ENCODE results near the gene ACTR3C.

Gene ACTR3C

DNA sequence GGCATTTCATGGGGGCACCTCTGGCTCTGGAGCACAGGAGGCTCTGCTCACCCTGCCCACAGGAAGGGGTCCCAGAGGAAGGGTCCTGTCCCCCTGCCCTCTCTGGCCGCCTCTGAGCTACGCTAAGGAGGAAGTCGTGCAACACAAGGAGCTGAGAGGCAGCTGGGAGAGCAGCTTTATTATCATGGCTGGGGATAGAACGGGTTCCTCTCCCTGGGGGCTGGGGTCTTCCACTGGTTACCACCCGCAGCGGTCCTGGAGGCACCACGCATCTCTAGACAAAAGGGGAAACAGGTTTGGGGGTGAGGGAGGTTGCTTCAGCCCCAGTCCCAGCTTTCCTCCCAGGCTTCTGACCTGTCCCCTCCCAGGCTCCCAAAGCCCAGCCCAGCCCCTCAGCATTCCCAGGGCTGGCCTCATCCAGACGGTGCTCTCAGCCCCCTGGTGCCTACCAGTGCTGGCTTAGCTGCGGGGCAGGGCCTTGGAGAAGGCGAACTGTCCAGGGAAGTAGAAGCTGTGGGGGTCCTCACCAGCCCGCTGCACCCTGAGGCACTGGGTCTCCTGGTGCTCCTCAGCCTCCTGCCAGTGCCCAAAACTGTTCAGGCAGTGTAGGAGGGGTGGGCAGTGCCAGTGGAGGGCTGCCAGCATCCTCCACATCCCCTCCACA lies 15.0 kb upstream of the ACTR3C start:
- no peaks in the 10 kb centered on the region for H3K9me2 ChIP-seq (replicated peaks; ENCODE audit: insufficient read depth, low read length)
- H3K27ac ChIP-seq (ENCODE audit: low read depth, low read length): no peak overlapping the region
- no peaks in the 10 kb centered on the region for H3K36me3 ChIP-seq (ENCODE audit: low read length)

GRCh38 chr7:150337659-150338081 lies 14.3 kb upstream of the ACTR3C start:
- Histone ChIP-seq H3K36me3 (ENCODE audit: low read length) (no peaks in the 10 kb centered on the region), H3K79me2 (ENCODE audit: insufficient read depth, low read length) (no peaks in the 10 kb centered on the region), H3K9ac (ENCODE audit: low read length) (no peak overlapping the region), H3F3A (ENCODE audit: insufficient read depth) (no peaks in the 10 kb centered on the region), H3K9me2 (replicated peaks; ENCODE audit: insufficient read depth, low read length) (no peaks in the 10 kb centered on the region), H3K27ac (ENCODE audit: low read depth, low read length) (no peak overlapping the region), H3K9me3 (ENCODE audit: insufficient read depth, low read length) (no peaks in the 10 kb centered on the region), H2AFZ (ENCODE audit: low read depth, low read length, severe bottlenecking) (no peak overlapping the region), H3K4me3 (ENCODE audit: insufficient read depth, low read length, poor library complexity, severe bottlenecking) (no peak overlapping the region), H3K27me3 (ENCODE audit: low read length) (no peaks in the 10 kb centered on the region), H4K20me1 (ENCODE audit: low read depth, low read length) (no peaks in the 10 kb centered on the region), H3K4me2 (ENCODE audit: low read depth, low read length, poor library complexity, severe bottlenecking) (no peak overlapping the region)
- TF ChIP-seq CTCF (IDR thresholded peaks at IDR 0.05; ENCODE audit: insufficient read depth, low read length, poor library complexity, severe bottlenecking): no peak
- TF ChIP-seq EZH2phosphoT487 (conservative IDR thresholded peaks at IDR 0.05; ENCODE audit: low read length): no peak

More for the DNA sequence above, 15.0 kb upstream of the ACTR3C start:
- Histone ChIP-seq H3K79me2 (ENCODE audit: insufficient read depth, low read length) (no peaks in the 10 kb centered on the region), H3F3A (ENCODE audit: insufficient read depth) (no peaks in the 10 kb centered on the region), H3K27me3 (ENCODE audit: low read length) (no peaks in the 10 kb centered on the region), H2AFZ (ENCODE audit: low read depth, low read length, severe bottlenecking) (no peak overlapping the region), H4K20me1 (ENCODE audit: low read depth, low read length) (no peaks in the 10 kb centered on the region), H3K4me3 (ENCODE audit: insufficient read depth, low read length, poor library complexity, severe bottlenecking) (no peak overlapping the region), H3K9me3 (ENCODE audit: insufficient read depth, low read length) (no peaks in the 10 kb centered on the region), H3K4me2 (ENCODE audit: low read depth, low read length, poor library complexity, severe bottlenecking) (no peak overlapping the region), H3K9ac (ENCODE audit: low read length) (no peak overlapping the region)
- TF ChIP-seq CTCF (IDR thresholded peaks at IDR 0.05; ENCODE audit: insufficient read depth, low read length, poor library complexity, severe bottlenecking) (no peak), EZH2phosphoT487 (conservative IDR thresholded peaks at IDR 0.05; ENCODE audit: low read length) (no peak)

DNA sequence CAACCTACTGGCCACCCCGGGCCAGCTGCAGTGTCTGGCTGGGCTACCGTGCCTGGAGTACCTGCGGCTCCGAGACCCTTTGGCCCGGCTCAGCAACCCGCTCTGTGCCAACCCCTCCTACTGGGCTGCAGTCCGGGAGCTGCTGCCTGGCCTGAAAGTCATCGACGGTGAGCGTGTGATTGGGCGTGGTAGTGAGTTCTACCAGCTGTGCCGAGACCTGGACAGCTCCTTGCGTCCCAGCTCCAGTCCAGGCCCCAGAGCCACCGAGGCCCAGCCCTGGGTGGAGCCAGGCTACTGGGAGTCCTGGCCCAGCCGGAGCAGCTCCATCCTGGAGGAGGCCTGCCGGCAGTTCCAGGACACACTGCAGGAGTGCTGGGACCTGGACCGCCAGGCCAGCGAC lies 13.8 kb upstream of the ACTR3C start:
- H3K9ac ChIP-seq (ENCODE audit: low read length): no peak overlapping the region

More for the DNA sequence above, 13.8 kb upstream of the ACTR3C start:
- Histone ChIP-seq H3F3A (ENCODE audit: insufficient read depth) (no peaks in the 10 kb centered on the region), H4K20me1 (ENCODE audit: low read depth, low read length) (no peaks in the 10 kb centered on the region), H3K36me3 (ENCODE audit: low read length) (no peaks in the 10 kb centered on the region), H3K4me3 (ENCODE audit: insufficient read depth, low read length, poor library complexity, severe bottlenecking) (no peak overlapping the region), H3K27me3 (ENCODE audit: low read length) (no peaks in the 10 kb centered on the region), H3K9me3 (ENCODE audit: insufficient read depth, low read length) (no peaks in the 10 kb centered on the region), H3K9me2 (replicated peaks; ENCODE audit: insufficient read depth, low read length) (no peaks in the 10 kb centered on the region), H3K79me2 (ENCODE audit: insufficient read depth, low read length) (no peaks in the 10 kb centered on the region), H2AFZ (ENCODE audit: low read depth, low read length, severe bottlenecking) (no peak overlapping the region), H3K27ac (ENCODE audit: low read depth, low read length) (no peak overlapping the region), H3K4me2 (ENCODE audit: low read depth, low read length, poor library complexity, severe bottlenecking) (no peak overlapping the region)
- TF ChIP-seq CTCF (IDR thresholded peaks at IDR 0.05; ENCODE audit: insufficient read depth, low read length, poor library complexity, severe bottlenecking) (no peak), EZH2phosphoT487 (conservative IDR thresholded peaks at IDR 0.05; ENCODE audit: low read length) (no peak)

Measured in SU-DHL-6 (cell line).